HG03565 (cell line): ENCODE results near the gene ZNF274.
A peak's percentile ranks its signal among the peaks of the same experiment; 100 is the strongest.
"Not testable (repeated sequence)": the region's sequence is repeated elsewhere in the genome, so short reads cannot be mapped to it uniquely, and the experiment has no call there.

ENCODE experiments used
- ATAC-seq: cut with Tn5 transposase; IDR thresholded peaks from one replicate; pipeline ENCODE4 v1.9.1; 2021; ENCODE audit warnings: mild to moderate bottlenecking, moderate library complexity; ENCODE audit not compliant: unreplicated experiment

Gene ZNF274

GRCh38 chr19:58182989-58183816 is at the start of gene ZNF274:
Gene ZNF274, plus strand, starts transcription at chr19:58183061. Its CDS starts 905 bp downstream, at chr19:58183966.
- ATAC-seq, result peak; percentile 80

DNA sequence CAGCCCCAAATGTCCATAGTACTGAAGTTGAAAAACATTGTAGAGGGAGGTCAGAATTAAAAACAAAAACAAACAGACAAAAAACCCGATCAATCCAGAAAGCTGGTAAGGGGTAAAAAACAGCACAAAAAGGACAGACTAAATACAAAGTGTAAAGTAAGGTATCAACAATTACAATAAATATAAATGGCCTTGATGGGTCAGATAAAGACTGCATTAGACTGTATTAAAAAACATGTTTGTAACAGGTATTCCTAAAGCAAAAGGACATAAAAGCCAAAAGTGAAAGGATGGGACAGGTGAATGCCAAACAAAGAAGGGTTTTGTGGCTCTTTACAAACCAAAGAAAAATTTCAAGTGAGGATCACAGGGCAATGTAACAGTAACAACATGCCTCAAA is 48.6 kb upstream of the ZNF274 start:
- no peak for ATAC-seq

- ATAC-seq, result no peak
Observed at GRCh38 chr19:58145849-58146248, 37.0 kb upstream of the ZNF274 start.

DNA sequence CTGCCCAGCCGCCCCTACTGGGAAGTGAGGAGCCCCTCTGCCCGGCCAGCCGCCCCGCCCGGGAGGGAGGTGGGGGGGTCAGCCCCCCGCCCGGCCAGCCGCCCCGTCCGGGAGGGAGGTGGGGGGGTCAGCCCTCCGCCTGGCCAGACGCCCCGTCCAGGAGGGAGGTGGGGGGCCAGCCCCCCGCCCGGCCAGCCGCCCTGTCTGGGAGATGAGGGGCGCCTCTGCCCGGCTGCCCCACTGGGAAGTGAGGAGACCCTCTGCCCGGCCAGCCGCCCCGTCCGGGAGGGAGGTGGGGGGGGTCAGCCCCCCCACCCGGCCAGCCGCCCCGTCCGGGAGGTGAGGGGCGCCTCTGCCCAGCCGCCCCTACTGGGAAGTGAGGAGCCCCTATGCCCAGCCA is 35.4 kb upstream of the ZNF274 start:
- ATAC-seq, result not testable (repeated sequence)

DNA sequence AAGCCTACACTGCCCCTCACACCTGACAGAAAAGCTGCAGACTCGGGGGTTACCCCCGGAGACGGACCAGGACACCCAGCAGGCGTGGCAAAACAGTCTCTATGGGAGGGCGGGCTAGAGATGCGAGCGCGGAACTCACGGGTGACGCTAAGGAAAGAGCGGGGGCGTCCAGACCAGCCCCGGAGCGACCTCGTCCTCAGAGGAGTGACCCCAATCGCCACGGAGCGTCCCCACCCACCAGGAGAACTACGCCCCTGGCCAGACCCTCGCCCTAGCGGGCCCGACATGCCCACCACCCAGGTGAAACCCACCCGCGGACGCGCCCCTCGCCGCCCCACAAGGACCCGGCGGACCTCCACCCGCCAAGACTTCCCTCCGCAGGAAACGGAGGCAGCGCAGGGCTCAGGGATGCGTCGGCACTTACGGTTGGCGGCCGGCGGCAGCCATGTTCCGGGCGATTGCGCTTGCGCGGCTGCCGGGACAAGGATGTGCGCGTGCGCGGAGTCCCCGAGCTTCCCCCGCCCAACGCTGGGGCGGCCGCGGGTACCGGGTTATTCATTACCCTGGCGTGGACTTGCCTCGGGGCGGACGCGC is 32.4 kb upstream of the ZNF274 start, which contains the start of gene ZNF329:
TSS of gene ZNF329 (minus strand) at position 462 of the 594 bp plus-strand sequence. CDS start 21,286 bp downstream, outside the sequence.
- ATAC-seq, result peak; percentile 58

GRCh38 chr19:58153386-58153785 is 29.5 kb upstream of the ZNF274 start:
- ATAC-seq, result no peak

- no peak for ATAC-seq
Observed at GRCh38 chr19:58154287-58154678, 28.6 kb upstream of the ZNF274 start.

DNA sequence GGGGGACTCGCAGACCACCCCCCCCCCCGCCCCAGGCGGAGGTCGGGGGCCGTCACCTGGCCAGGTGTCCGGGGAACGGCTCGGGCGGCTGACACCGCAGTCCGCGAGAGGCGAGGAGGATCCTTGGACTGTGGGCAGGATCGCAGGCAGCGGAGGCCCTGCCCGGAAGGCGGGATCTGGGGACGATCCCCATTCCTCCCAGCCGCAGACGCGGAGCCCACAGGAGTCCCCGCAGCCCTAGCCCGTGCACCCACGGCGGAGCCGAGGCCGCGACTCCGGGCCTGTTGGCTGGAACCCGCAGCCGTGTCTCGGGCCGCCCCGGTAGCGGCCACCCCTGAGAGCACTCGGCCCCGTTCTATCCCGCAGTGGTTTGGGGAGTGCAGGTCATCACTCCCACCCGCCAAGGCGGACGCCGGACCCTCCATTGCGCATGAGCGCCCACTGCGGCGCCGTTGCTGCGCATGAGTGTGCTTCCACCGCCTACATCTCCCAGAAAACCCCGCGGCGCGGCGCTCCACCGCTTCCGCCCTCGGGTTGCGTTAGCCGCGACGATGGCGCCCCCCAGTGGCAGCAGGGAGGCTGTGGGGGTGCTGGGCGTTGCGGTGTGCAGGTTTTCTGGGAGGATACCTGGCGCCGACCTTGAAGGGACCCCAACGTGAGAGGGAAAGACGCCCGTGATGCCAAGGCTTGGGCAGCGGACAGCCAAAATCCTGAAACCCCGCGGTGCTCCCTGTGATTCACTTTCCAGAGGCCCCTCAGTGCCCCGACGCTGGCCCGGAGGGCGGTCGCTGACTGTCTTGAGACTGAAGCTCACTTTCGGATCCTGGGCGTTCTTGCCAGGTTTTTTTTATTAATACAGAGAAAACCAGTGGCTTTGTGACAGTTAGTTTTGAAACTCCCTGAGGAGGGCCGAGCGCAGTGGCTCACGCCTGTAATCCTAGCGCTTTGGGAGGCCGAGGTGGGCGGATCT is 27.9 kb upstream of the ZNF274 start:
- peak; percentile 67 for ATAC-seq

- no peak for ATAC-seq
Observed at GRCh38 chr19:58157045-58157728, 25.7 kb upstream of the ZNF274 start.

- no peak for ATAC-seq
Observed at GRCh38 chr19:58166268-58166667, 16.6 kb upstream of the ZNF274 start.

DNA sequence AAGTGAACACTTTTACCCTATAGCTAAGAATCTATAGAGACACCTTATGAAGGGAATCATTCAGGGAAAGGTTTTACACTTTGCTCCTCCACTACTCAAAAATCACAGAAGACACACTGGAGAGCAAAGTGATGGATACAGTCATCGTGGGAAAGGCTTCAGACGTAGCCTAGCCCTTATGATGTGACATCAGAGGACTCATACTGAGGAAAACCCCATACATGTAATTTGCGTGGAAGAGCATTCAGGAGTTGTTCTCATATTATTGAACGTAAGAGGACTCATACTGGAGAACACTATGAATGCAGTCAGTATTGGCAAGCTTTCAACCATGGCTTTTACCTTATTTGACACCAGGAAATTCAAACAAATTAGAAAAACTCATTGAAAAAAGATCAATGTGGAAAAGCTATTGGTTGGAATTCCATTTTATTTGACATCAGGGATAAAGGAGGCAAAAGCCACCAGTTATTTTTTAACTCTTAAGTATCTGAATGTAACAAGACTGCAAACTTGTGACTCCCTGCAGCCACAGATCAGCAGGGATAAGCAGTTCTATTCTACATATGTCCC is 16.1 kb upstream of the ZNF274 start:
- no peak for ATAC-seq

DNA sequence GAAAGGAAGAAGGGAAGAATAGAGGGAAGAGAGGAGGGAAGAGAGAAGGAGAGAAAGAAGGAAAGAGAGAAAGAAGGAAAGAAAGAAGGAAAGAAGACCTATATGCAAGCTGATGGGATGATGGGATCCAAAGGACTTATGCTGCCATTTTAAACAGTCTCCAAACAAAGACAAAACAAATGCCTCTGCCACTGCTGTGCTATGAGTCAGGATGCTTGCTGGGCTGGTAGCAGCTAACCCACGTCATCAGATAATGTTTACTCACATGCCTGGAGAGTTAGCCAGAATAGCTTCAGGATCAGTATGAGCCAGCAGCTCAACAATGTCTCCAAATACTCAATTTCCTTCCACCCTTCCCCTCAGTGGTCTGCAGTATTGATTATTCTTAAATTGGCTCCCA is 12.0 kb upstream of the ZNF274 start:
- no peak for ATAC-seq

DNA sequence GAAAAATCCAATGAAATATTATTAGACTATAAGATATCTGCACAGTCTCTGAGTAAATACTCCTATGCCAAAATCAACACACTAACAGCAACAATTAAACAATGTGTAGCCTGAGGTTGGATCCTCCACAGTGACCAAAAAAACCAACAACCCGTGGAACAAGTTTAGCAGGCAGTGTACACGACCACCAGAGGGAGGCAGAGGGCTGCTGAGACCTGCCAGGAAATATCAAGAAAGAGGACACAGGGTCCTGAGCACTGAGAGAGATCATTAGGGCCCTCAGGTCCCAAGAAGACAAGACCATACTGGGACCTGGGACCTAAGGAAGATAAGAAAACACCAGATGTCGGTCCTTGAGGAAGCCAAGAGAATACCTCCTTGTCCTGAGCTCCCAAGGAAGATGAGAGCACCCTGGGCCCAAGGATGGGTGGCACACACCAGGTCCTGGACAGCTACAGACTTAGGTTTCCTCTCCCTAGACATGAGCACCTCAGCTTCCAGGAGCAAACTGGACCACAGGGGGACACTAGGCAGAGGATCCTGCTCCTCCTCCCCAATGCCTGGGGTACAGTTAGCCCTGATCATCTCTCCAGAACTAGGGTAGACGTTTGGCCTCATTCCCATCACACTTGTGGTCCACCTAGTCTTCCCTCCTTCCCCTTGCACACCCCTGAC is 822 bp upstream of the ZNF274 start:
- no peak for ATAC-seq

GRCh38 chr19:58182577-58182988 is 278 bp upstream of the ZNF274 start:
- ATAC-seq, result no peak

DNA sequence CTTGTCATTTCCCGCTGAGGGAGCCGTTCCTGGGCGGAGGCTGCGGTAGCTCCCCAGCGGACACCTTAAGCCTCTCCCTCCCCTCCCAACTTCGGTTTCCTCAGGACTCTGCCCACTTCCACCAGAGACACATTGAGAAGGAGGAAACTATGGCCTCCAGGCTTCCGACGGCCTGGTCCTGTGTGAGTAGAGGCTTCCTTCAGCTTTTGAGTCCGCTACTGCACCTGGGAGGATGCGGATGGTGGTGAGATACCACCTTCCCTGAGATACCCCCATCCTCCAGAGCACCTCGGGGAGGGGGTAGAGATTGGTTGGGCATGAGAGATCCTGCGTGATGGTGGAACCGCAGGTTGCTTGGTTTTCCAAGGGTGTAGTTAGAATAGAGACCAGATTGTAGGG is 955 bp downstream of the ZNF274 start:
- no peak for ATAC-seq

DNA sequence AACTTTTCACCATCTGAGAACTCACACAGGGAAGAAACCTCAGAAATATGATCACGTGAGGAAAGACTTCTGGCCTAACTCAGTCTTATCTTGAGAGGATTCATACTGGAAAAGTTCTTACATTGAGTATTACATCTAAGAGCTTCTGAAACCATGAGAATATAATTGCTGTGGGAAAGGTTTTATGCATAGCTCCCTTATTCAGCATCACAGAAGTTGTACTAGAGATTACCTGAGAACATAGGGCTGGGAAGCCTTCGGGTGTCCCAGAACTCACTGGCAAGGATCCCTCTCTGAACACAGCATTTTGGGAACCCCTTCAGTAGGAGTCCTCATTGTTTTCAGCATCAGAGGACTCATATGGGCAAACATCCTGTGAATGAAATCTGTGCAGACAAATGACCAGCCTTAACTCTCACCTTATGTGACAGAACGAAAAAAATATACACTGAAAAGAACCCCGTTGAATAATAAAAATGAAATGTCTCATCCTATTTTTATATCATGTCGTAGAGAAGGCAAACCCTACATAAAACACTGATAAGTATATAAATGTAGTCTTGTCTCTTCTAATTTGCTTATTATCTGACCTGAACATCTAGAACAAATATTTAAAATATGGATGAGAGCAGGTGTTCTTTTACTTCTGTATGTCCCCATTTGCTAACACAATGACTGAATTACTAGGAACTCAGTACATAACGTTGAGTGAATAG is 14.2 kb downstream of the ZNF274 start:
- ATAC-seq, result no peak

DNA sequence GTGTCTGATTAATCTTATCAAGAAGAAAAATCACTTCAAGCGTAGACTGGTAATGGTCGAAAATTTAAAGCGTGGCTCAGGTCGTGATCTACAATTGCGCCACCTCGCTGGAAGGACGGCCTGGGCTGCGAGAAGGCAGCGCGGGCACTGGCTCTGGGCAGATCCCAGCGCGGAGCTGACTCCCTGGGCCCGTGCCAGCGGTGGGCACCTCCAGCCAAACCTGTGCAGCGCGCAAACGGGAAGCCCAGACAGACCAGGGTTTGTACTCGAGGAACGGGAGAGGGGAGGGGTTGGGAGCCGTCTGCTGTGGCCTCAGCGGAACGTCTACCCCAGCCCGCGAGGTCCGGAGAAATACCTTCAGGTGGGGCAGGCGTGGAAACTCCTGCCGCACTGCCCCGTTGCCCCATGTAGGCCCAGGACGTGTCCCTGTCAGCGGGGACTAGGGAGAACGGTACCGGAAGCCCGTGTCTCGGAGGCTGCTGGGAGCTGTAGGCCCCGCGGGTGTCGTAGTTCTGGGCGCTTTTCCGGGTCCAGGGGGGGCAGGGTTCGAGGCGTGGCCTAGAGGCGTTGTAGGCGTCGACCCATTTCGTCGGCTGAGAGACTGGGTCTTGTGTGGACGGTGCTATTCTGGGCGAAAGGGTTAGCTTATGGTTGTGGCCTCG is 21.1 kb downstream of the ZNF274 start:
- ATAC-seq, result no peak

- ATAC-seq, result no peak
Observed at GRCh38 chr19:58204566-58204965, 21.7 kb downstream of the ZNF274 start.

DNA sequence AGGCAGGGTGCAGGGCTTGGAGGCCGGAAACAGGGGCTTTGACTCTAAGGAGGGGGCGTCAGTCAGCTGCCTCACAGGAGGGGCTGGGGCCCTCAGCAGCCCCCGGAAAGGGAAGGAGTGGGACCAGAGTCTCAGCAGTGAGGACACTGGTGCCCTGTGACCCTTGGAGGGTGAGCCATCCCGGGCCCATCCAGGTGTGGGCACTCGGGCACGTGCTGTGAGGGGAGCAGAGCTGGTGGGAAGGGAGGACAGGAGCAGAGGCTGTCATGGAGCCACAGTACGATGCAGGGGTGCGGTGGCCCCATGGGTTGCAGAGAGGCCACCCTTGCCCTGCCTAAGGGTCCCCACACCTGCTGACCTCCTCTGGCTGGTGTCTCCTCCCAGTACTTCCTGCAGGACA is 26.7 kb downstream of the ZNF274 start:
- ATAC-seq, result no peak
